GM12874 (cell line): Measurements from ENCODE around the gene TRIM37.

Experiments used
- CTCF ChIP-seq: IDR thresholded peaks from 2 replicates; pipeline ENCODE4 v1.5.1; 2011; ENCODE audit warnings: low read depth, mild to moderate bottlenecking, control low read depth, low read length, moderate library complexity; ENCODE audit not compliant: insufficient read depth

Gene TRIM37

GRCh38 chr17:59106463-59107305 is at the start of gene TRIM37:
Gene TRIM37 (minus strand): TSS chr17:59106880. CDS start chr17:59106461, 419 bp downstream.
- TF ChIP-seq CTCF: no peak

GRCh38 chr17:59155439-59156177 is 48.9 kb upstream of the TRIM37 start, which contains the start of gene PRR11:
Gene PRR11 (plus strand): TSS chr17:59155746. CDS start chr17:59169753, 14,007 bp downstream.
- no peak for TF ChIP-seq CTCF

- no peak for TF ChIP-seq CTCF
Observed at GRCh38 chr17:59154721-59155438, 48.2 kb upstream of the TRIM37 start, which contains the start of gene SKA2. Gene SKA2 (minus strand): TSS chr17:59155186. CDS start chr17:59155163, 23 bp downstream.

DNA sequence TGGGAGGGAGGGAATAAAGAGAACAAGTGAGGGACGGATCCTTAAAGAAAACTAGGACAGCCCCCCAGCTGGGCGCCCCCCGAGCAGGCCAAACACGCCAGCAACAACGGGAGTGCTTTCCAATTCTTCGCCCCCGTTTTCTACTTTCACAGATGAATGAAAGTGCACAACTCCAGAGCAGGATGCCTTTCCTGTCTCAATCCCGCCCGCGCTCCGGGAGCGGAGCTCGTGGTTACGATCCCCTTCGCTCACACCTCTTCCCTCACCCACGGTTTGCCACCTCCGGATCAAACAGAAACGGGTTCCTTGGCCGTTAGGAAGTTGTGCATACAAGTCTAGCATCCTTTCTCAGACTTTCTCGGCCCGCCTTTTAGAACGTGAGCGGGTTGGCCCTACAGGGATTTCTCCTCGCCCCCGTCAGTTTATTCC is 47.6 kb upstream of the TRIM37 start:
- TF ChIP-seq CTCF: no peak

DNA sequence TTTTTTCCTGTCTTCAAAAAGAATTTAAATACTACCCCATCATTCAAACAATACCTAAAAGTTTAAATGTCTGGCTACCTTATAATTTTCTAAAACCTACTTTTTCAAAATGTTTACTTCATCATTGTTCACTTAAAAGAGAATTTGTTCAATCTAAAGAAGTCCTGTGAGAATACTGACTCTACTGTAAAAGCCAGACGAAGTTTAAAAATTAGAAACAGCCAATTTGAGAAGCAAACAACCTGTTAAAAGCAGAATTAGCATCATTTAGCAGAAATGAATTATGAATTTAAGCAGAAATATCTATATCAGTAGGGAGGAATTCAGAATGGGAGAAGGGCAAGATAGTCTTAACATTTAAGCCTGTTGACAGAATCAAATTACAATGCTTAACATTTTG is 46.2 kb upstream of the TRIM37 start:
- TF ChIP-seq CTCF: no peak

GRCh38 chr17:59151591-59151990 is 44.9 kb upstream of the TRIM37 start:
- no peak for TF ChIP-seq CTCF

DNA sequence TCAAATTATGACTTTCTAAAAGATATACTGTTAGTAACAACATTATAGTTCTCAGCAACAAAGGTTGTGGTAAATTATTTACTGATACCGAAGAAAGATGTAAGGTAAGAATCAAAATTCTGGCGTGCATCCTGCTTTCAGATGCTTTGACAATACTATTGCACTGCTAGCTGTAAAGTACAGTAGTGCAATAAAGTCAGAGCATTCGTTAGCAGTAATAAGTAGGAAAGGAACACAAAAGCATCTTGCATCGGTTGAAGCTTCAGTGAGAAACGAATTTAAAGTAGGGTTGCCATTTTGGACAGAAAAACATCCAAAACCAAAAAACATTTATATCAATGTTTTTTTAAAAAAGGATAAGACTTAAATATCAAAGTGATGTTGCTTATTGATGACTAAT is 44.3 kb upstream of the TRIM37 start:
- no peak for TF ChIP-seq CTCF
